HG03135 (cell line): Measurements from ENCODE around the gene COL5A1.
"Not testable (repeated sequence)": the region's sequence is repeated elsewhere in the genome, so short reads cannot be mapped to it uniquely, and the experiment has no call there.

Source experiments
- ATAC-seq: cut with Tn5 transposase; IDR thresholded peaks from one replicate; pipeline ENCODE4 v1.9.1; 2021; ENCODE audit warnings: mild to moderate bottlenecking, moderate library complexity; ENCODE audit not compliant: unreplicated experiment

COL5A1 gene

DNA sequence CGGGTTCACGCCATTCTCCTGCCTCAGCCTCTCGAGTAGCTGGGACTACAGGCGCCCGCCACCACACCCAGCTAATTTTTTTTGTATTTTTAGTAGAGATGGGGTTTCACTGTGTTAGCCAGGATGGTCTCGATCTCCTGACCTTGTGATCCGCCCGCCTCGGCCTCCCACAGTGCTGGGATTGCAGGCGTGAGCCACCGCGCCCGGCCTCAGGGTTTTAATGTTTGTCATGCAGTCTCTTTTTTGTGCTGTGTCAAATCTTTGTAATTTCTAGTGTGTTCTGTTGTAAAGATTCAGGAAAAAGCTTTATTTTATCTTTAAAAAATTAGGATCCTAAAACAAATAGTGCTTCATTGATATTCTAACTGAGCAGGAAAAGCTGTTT lies 62.1 kb downstream of the COL5A1 start:
- not testable (repeated sequence) for ATAC-seq

DNA sequence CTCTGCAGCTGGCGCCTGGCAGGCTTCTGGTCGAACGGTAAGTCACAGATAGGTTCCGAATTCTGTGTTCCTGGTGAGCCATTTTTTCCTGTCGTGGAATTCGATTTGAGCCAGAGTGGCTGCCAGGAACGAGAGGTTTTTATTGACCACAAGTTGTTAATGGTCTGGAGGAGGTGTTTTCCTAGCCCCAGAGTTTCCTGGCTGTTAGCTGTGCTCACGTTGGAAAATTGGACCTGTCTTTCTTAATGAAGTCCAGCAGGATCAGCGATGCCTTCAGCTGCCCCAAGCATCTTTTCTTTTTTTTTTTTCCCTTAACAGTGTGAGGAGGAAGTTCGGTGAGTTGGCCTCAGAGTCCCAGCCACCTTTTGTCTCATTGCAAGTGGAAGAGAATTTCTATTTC lies 62.9 kb downstream of the COL5A1 start:
- ATAC-seq = no peak

DNA sequence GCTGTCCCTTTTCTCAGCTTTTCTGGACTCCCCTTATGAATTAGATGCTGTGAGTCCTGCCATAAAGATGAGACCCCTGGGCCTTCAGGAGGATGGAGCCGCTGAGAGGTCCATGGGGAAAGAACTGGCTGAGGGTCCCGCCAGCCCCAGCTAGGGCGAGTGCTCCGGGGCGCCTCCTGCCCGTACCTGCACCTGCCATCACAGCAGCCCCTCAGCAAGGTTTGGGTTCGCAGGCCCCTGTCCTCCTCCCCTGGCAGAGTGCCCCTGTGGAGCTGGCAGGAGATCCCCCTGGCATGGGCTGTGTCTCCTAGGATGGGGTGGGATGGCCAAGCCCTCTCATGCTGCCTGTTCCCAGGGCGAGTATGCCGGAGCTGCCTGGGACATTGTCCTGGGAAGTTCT lies 64.2 kb downstream of the COL5A1 start:
- ATAC-seq = no peak

DNA sequence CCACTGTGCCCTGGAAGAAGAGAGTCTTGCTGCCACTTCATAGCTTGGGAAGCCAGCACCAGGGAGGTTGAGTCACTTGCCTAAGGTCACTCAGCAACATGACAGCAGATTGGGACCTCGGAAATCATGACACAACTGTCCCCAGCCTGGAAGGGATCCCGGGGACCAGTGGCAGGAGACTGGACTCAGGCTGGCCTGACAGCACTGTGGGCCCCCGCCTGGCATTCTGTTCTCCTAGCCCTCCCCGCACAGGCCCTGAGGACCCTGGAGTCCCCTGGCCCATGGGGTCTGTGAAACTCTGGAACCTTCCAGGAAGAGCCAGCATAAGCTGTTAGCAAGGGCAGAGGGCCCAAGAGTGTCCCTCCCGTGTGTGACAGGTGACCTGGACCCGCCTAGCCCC lies 64.9 kb downstream of the COL5A1 start:
- no peak for ATAC-seq

DNA sequence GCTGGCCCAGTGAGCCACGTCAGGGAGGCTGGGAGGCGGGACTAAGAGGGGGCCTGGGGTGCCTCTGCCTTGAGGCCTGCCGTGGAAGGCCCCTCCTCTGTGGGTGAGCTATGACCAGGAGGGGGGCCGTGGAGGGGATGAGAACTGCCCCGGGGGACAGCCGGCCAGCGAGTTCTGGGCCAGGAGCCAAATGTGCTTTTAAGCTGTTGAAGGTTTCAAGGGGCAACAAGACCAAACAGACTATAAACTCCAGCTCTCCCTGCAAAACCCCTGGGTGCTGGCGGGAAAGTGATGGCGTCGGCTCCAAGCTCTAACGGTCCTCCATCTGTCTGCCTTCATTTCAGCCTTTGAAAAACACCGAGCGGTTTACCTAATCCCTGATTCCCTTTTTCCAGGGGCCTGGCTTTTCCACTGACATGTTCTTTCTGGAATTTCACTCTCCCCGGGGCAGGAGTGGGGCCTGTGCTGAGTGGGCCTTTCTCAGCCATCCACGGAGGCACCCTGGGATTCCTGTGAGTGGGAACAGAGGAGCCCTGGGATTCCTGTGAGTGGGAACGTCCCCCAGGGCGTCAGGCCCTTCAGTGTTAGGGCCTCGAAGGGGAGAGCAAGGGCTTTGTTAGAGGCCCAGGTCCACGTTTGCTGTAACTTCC lies 65.6 kb downstream of the COL5A1 start:
- no peak for ATAC-seq

DNA sequence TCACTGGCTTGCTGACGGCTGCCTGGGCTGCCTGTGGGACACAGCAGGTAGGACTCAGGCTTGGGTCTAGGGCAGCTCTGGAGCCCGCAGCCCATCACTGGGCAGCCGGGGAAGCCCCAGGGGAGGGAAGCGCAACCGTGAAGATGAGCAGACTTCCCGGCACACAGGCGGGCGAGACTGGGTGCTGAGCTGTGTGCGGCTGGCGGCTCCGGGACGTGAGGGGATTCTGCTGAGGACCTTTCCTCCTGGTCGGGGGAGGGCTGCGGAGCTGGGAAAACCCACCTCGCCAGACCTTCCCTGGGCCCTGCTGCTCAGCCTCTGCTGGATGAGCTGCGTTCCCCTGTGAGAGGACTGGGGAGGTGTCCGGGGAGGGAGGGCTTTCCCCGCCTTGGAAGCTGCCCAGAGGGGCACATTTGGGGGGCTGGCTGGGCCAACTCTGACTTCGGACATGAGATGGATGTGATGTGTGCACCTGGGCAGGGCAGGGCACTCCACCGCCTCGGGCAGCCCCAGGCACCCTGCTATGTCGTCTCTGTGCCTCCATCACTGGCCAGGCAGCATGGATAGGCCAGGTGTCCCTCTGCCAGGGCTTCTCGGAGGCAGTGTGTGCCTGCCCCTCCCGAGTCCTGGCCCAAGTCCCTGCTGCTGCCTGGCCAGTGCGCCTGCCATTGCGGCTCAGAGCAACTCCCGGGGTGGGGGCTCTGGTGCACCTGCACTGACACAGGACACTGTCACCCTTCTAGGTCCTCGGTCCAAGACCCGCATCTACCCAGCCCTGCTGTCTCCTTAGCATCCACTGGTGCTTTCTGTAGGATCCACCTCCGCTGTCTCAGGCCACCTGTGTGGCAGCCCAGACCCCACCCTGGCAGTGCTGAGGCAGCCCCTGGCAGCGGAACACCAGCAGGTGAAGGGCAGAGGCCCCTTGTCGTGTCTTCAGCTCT lies 66.4 kb downstream of the COL5A1 start:
- no peak for ATAC-seq

DNA sequence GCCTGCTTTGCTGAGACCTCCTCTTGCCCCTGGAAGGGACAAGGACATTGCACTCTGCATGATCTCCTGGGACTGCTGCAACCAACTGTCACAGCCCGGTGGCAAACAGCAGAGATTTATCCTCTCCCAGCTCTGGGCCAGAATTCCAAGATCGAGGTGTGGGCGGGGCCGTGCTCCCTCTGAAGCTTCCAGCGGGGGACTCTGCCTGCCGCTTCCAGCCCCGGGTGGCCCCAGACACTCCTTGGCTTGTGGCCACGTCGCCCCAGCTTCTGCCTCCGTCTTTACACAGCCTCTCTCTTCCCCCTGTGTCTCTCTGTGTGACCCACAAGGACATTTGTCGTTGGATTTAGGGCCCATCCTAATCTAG lies 67.1 kb downstream of the COL5A1 start:
- no peak for ATAC-seq

DNA sequence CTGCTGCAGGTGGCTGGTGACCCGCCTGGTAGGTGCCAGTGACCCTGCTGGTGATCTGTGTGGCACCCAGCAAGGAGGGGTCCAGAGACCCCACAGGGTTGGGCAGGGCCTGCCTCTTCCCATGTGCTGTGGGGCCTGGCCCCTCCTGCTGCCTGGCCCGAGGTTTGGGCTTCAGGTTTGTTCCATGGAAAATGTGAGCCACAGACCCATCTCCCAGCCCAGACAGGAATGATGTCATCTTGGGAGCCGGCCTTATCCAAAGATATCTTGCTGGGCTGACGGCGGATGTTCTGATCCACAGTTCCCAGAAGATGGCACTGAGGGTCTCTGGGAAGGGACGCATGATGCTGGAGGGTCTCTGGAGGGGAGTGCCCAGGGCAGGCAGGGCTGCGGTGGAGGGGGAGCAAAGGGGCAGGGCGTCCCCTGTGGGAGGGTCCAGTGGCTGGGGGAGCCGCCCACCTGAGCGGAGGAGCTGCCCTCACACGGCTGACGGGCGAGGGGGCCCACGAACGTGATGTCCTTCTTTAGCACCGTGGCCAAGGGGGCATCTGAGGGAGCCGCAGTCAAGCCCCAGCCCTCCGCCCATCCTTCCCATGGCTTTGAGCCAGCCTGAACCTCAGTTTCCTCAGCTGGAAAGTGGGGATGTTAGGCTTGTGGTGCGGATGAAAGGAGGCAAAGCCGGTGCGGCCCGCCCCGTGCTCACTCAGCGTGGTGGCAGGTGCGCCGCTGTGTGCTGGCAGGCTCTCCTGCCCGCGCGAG lies 68.1 kb downstream of the COL5A1 start:
- ATAC-seq = no peak

DNA sequence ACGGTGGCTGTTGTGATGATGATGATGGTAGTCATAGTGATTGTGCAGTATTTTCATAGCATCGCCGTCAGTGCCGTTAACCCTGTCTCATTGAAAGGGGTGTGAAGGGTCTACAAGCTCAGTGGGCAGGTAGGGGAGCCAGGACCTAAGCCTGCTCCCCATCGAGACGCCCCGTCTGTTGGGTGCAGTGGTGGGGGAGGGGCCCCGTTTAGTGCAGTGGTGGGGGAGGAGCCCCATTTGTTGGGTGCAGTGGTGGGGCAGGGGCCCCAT lies 68.6 kb downstream of the COL5A1 start:
- ATAC-seq = no peak

DNA sequence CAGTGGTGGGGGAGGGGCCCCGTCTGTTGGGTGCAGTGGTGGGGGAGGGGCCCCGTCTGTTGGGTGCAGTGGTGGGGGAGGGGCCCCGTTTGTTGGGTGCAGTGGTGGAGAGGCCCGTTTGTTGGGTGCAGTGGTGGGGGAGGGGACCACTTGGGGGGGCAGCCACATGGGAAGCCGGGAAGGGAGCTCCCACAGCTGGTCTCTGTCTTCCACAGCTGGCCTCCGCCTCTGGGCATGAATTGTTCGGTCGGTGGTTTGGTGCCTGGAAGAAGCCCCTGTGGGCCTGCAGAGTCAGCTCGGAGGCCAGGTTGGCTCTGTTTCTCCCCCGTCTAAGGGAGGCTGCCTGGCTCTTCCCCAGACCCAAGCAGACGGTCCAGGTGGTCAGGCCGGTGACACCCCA lies 69.3 kb downstream of the COL5A1 start:
- ATAC-seq = no peak

DNA sequence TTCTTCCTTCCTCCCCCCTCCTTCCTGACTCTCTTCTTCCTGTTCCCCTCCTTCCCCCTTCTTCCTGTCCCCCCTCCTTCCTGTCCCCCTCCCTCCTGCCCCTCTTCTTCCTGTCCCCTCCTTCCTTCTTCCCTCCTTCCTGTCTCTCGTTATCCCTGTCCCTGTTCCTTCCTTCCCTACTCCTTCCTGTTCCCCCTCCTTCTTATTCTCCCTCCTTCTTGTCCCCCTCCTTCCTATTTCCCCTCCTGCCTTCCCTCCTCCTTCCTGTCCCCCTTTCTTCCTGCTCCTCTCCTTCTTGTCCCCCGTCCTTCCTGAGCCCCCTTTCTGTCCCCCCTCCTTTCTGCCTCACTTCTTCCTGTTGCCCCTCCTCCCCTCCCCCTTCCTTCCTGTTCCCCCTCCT lies 70.6 kb downstream of the COL5A1 start:
- ATAC-seq = no peak

DNA sequence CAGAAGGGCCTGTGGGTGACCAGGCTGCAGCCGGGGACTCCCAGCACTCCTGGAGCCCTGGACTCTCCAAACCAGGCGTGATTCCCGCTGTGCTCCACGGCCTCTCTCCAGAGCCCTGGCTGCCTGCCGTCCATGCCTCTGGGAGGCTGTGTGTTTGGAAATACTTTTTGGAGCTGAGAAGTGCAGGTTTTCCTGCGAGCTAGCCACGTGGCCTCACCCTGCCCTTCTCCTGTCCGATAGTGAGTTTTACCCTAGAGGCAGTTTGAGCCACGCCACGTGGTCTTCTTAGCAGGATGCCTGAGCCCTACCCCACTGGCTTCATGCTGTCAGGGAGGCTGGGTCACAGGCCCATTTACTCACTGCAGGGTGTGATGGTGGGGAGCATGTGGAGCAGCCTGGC lies 71.3 kb downstream of the COL5A1 start:
- ATAC-seq = no peak

DNA sequence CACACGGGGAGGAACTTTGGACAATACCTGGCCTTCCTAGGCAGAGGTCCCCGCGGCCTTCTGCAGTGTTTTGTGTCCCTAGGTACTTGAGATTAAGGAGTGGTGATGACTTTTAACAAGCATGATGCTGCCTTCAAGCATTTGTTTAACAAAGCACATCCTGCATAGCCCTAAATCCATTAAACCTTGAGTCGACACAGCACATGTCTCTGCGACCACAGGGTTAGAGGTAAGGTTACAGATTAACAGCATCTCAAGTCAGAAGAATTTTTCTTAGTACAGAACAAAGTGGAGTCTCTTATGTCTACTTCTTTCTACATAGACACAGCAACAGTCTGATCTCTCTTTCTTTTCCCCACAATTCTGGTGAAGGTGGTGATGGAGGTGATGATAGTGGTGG lies 73.9 kb downstream of the COL5A1 start:
- not testable (repeated sequence) for ATAC-seq

DNA sequence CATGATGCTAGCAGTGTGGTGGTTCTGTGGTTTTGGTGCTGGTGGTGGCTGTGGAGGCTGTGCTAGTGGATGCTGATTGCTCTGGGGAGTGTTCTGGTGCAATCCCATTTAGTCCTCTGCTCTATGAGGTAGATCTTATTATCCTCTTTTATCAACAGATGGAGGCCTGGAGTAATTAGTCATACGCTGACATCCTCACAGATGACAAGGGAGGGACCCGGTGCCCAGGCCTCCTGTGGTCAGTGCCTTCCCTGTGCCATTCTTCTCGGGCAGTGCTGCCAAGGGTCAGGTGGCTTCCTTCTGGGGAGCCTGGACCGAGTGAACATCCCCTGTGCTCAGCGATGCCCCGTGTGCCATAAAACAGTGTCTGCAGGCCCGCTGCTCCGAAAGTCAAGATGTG lies 74.5 kb downstream of the COL5A1 start:
- ATAC-seq = no peak

DNA sequence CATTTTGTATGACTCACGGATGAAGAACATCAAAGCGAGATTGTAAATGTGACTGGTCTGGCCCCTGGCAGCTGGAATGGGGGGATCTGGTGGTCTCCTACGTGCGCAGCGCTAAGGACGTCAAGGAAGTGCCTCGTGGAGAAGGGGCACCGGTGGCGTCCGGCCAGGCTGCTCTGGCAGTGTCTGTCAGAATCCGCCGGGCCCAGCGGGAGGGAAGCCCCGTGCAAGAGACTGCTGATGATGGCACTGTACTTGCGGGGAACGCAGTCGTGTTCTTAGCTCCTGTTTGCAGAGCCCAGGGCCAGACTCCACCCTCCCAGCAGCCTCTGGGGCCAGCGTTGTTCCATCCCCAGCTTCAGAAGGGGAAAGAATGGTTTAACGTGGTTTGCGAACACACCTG lies 75.5 kb downstream of the COL5A1 start:
- ATAC-seq = no peak

DNA sequence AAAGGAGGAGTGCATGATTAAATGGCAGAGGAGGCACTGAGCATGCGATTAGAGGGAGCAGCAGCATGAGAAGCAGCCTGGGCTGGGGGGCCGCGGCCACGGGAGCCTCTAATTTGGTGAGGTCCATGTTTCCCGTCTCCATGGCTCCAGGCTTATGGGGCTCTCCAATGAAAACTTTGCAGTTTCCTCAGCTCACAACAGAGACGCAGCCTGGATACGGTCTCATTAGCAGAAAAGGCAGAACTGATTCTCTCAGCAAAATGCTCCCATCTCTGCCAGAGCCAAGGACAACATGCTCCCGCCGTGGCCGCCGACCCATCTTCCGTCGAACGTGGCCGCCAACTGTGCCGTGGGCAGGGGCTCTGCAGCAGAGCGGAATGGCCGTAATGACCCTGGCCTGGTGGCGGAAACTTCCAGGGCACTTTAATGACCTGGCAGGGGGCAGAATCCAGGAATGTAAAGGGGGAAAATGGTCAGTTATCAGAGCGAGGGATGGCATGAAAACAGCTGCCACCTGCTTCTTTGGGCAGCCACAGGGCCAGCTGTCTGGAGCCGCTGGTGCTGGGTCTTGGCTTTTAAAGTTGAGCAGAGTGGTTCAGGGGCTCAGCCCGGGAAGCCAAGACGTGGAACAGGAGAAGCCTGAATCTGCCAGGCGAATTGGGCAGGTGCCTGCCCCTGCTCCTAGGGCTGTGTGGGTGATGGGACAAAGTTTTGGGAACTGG lies 76.5 kb downstream of the COL5A1 start:
- ATAC-seq = no peak

DNA sequence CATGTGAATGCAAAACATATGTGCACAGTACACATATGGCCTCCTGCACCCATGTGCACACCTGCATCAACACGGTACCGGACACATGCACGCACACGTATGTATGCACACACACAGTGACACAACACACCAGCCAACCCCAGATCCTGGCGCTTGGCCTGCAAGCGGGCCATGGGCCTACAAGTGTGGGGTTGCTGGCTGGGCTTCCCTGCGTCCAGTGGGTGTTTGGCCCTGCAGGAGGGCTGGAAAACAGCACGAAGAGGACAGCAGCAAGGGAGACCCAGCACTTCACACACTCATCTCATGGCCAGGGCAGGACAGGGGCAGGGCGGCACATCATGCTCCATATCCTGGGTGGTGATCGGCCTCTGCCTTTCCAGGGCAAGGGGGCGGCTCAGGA lies 77.7 kb downstream of the COL5A1 start:
- no peak for ATAC-seq

DNA sequence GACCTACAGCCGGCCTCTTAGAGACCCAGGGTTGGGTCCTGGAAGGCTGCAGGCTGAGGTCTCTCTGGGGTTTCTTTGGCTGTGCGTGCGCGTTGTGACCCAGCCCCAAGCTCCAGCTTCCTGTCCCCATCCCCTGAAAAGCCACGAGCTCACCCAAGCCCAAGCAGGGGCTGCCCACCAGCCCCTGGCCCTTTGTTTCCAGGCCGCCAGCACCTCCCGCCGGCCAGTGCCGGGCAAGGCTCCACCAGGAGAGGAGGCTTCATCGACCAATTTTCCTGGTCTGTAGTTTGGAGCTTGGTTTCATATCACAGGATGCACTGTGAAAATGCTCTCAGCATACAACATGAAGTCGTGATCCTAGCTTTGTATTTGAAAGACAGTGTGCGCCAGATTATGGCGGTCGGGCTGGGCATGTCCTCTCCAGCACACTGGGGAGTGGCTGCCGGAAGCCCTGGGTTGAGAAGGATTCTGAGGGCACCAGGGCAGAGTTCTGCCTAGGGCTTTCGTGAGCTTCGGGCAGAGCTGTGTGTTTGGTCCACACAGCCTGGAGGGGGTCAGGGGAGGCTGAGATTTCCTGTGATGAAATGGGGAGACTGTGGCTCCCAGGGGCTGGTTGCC lies 78.6 kb downstream of the COL5A1 start:
- ATAC-seq = no peak

DNA sequence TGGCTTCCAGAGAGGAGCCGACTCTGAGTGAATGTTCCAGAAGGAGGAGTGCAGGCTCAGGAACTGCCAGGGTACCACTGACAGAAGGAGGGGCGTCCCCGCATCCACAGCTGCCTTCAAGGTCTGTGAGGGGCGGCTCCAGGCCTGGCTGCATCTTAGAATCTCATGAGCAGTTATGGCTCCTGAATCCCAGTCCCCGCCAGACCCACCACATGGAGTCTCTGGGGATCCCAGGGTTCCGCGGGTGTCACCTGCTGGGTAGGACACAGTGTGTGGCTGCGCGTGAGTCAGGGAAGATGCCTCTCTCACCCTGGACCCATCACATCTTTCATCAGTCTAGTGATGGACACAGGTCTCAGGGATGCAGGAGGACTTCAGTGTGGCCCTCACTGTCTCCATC lies 79.2 kb downstream of the COL5A1 start:
- ATAC-seq = no peak

DNA sequence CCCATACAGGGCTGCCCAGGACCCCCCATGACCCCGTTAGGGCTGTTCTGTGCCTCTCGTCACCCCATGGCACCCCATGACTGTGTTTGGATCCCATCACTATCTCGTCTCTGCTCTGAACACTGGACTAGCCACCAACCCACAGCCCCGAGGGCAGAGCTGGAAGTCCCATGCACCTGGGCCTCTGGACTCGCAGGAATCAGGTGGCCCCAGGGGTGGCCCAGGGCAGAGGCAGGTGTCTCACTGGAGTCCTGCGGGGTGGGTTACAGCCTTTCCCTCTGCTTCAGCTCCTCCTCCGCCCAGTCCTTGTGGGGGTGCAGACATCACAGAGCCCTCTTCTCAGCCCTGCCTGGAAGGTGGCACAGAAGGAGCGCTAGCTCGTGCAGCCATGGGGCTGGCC lies 79.7 kb downstream of the COL5A1 start:
- no peak for ATAC-seq

DNA sequence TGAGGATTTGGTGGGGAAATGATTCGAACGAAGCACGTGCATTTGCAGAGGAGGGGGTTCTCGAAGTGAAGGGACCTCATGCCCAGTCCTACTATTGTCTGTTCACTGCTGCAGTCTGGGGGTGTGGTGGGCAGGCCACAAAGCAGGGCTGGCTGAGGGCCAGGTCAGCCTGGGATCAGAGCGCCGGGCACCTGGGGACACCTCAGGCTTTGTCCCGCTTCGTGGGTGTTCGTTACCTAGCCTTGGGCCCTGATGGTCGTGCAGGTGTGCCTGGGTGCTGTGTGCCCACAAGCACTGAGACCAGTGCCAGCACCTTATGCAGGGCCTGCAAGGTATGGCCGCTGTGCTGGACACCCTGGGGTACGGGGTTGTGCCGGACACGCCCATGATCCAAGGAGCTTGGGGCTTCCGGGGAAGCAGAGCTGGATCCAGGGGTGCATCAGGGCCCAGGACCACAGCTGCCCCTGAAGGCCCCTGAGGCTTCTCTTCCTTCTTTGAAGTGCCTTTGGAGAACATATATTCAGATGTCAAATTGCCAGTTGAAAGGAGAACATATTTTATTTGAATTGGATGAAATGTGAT lies 80.6 kb downstream of the COL5A1 start:
- ATAC-seq = no peak
